Lung (tissue), 12 donors: ENCODE data around the gene PNMA1. TPM values are rescaled to one million over a fixed set of nuclear protein-coding genes. Genes with fewer than 3 reads are reported as not detected.
A peak's percentile ranks its signal among the peaks of the same experiment; 100 is the strongest.

Source experiments
- ATAC-seq: fragments of 200-7000 bp; cut with Tn5 transposase; one replicate; pipeline ENCODE4 v1.9.1; 2020; ENCODE audit warnings: moderate number of reproducible peaks; ENCODE audit not compliant: insufficient read depth, low FRiP score
- DNase-seq, 3 donors: peaks; one replicate each; pipeline ENCODE4 v3.0.0-alpha.2; 2013 to 2017
- H3K27ac ChIP-seq, 2 donors: one replicate each; pipeline ENCODE4 v1.5.1; 2013; ENCODE audit warnings: mild to moderate bottlenecking in 2 of 2, moderate library complexity in 2 of 2, control low read depth in 1 of 2, inconsistent platforms in 1 of 2, low read depth in 1 of 2, low read length in 1 of 2
- H3K27me3 ChIP-seq, 3 donors: one replicate each; pipeline ENCODE4 v1.5.1; 2013; ENCODE audit warnings: low read length in 2 of 3; ENCODE audit not compliant: control insufficient read depth in 3 of 3, insufficient read depth in 3 of 3
- H3K36me3 ChIP-seq, 4 donors: one replicate each; pipeline ENCODE4 v1.5.1; 2013; ENCODE audit warnings: low read length in 4 of 4, mild to moderate bottlenecking in 1 of 4, moderate library complexity in 1 of 4; ENCODE audit not compliant: control insufficient read depth in 4 of 4, insufficient read depth in 4 of 4
- H3K4me1 ChIP-seq, 5 donors: one replicate each; pipeline ENCODE4 v1.5.1; 2013; ENCODE audit warnings: low read length in 5 of 5, mild to moderate bottlenecking in 2 of 5, moderate library complexity in 1 of 5; ENCODE audit not compliant: control insufficient read depth in 5 of 5, insufficient read depth in 5 of 5
- H3K4me3 ChIP-seq: one replicate; pipeline ENCODE4 v1.5.1; 2013; ENCODE audit warnings: mild to moderate bottlenecking, control low read depth, moderate library complexity
- H3K9ac ChIP-seq, 2 donors: one replicate each; pipeline ENCODE4 v1.5.1; 2013; ENCODE audit warnings: low read length in 2 of 2, control low read depth in 1 of 2; ENCODE audit not compliant: insufficient read depth in 1 of 2
- H3K9me3 ChIP-seq, 4 donors: one replicate each; pipeline ENCODE4 v1.5.1; 2013; ENCODE audit warnings: low read length in 3 of 4, mild to moderate bottlenecking in 1 of 4, moderate library complexity in 1 of 4; ENCODE audit not compliant: control insufficient read depth in 4 of 4, insufficient read depth in 3 of 4
- WGBS, 2 donors: extraction: QIAGEN DNeasy Blood & Tissue Kit; methylation state at CpG; one replicate each; pipeline ENCODE4 v1.1.7; 2013; 5-methylcytosine and 5-hydroxymethylcytosine counted together
- polyA plus RNA-seq, 2 donors: library from polyadenylated mRNA; stranded (reverse); fragments of 200-250 nt; gene quantifications; one replicate each; pipeline ENCODE4 v1.2.1, GENCODE V29; 2013
- total RNA-seq, 2 donors: library from RNA; depleted of rRNA in 1 of 2; stranded (reverse); fragments of >200 nt in 1 of 2; gene quantifications; one replicate each; pipeline ENCODE4 v1.2.1, GENCODE V29; 2014 to 2021
- TF ChIP-seq, protein P1 (sequence below): IDR thresholded peaks from 2 replicates; pipeline ENCODE4 v1.5.1; 2012; ENCODE audit warnings: mild to moderate bottlenecking; ENCODE audit errors: control extremely low read depth, extremely low read depth
- donor health status: control.
- donor health status: control.
- donor health status: Bipolar disorder and iron deficiency.
- donor health status: healthy.
- donor health status: DM: yes; HTN: yes; CAD: no.

The PNMA1 gene
- total and polyA plus RNA-seq, 4 donors = 11.0 to 34.1 (median 25.7) TPM

DNA sequence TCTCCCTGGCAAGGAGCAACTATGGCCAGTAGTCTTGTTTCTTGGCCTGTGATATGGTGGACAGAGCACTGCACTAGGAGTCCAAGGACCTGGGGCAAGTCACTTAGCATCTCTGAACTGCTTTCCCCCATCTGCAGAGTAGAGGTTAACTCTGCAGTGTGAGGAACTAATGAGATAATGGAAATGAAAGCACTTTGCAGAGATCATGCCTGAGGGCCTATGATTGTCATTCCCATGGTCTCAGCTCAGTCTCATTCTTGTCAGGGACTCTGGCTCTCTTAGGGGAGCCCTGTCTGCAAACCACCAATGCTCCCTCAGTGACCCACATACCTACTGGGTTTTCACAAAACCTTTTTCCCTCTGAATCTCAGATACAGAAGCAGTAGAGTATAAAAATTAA lies 6.5 kb upstream of the PNMA1 start:
- Histone ChIP-seq H3K36me3 (peaks cover 3 to 62% (median 51%) of the 10 kb centered on the region in 4 donors), H3K9ac (no peak overlapping the region)

DNA sequence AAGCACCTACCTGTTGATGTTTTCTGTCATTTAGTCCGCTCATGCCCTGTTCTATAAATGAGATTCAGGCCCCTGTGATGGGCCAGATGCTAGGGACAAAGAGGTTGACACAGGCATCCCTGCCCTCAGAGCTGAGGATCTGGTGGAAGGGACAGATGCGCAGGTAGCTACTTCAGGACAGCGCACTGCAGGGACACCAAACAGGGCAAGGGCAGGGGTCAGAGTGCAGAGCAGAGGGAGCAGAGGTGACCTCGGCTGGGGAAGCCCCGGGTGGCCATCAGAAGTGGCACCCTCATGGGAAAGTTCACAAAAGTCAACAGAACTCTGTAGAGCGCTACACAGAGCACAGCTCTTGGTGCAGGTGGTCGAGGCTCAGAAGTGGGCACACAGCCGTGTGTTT lies 5.6 kb upstream of the PNMA1 start:
- DNase-seq (no peak), ATAC-seq (no peak)
- no peaks in the 10 kb centered on the region for H3K27me3 ChIP-seq
- H3K4me1 ChIP-seq = peaks cover 0 to 36% (median 13%) of the 10 kb centered on the region in 5 donors
- H3K4me3 ChIP-seq = no peak overlapping the region
- H3K27ac ChIP-seq = no peak overlapping the region
- H3K9me3 ChIP-seq = no peaks in the 10 kb centered on the region
- 91 to 96% methylated on average over 8 of the region's 8 CpGs for WGBS, 2 donors
- TF ChIP-seq, protein P1, sequence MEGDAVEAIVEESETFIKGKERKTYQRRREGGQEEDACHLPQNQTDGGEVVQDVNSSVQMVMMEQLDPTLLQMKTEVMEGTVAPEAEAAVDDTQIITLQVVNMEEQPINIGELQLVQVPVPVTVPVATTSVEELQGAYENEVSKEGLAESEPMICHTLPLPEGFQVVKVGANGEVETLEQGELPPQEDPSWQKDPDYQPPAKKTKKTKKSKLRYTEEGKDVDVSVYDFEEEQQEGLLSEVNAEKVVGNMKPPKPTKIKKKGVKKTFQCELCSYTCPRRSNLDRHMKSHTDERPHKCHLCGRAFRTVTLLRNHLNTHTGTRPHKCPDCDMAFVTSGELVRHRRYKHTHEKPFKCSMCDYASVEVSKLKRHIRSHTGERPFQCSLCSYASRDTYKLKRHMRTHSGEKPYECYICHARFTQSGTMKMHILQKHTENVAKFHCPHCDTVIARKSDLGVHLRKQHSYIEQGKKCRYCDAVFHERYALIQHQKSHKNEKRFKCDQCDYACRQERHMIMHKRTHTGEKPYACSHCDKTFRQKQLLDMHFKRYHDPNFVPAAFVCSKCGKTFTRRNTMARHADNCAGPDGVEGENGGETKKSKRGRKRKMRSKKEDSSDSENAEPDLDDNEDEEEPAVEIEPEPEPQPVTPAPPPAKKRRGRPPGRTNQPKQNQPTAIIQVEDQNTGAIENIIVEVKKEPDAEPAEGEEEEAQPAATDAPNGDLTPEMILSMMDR = no peak
- peaks cover 3 to 56% (median 45%) of the 10 kb centered on the region in 4 donors for H3K36me3 ChIP-seq
- peak overlapping the region in 1 of 2 donors; percentile 27 for H3K9ac ChIP-seq

More for the DNA sequence above, 6.5 kb upstream of the PNMA1 start:
- Histone ChIP-seq H3K27me3 (no peaks in the 10 kb centered on the region), H3K9me3 (no peaks in the 10 kb centered on the region), H3K4me1 (peaks cover 0 to 29% (median 13%) of the 10 kb centered on the region in 5 donors), H3K27ac (no peak overlapping the region), H3K4me3 (no peak overlapping the region)
- ATAC-seq = no peak
- TF ChIP-seq, protein P1 = no peak
- no peak for DNase-seq

DNA sequence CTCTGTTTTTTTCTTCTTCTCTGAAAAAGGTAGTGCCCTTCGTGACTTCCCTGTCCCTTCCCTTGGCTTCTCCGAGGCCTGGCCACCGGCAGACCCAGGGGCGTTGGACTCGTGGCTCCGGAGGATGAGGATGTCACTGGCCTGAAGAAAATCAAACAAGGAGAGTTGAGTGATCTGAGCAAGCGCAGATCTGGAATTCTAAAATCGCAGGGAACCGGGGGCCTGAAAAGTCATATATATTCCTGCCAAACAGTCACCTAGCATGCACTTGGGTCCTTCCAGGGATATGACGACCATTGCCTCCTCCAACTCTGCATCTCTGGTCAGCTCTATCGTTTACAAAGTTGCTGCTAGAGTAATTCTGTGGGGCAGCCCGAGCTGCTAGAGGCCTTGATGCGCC lies 5.2 kb upstream of the PNMA1 start:
- Histone ChIP-seq H3K9ac (peak overlapping the region in 1 of 2 donors; percentile 27), H3K27me3 (no peaks in the 10 kb centered on the region), H3K4me1 (peaks cover 0 to 40% (median 13%) of the 10 kb centered on the region in 5 donors), H3K36me3 (peaks cover 3 to 53% (median 41%) of the 10 kb centered on the region in 4 donors), H3K9me3 (no peaks in the 10 kb centered on the region), H3K4me3 (no peak overlapping the region), H3K27ac (no peak overlapping the region)
- no peak for DNase-seq
- 95 to 96% methylated on average over 13 of the region's 13 CpGs for WGBS, 2 donors
- ATAC-seq = no peak
- TF ChIP-seq, protein P1 = no peak
